AG04450 (cell line): ENCODE results near the gene ZNF286A. TPM values are rescaled to one million over a fixed set of nuclear protein-coding genes. Genes with fewer than 3 reads are reported as not detected.

ENCODE experiments used
- CTCF ChIA-PET: fragments of 300-600, 350-600 bp; formaldehyde crosslinking; extraction: SDS; loops from one replicate; lab custom pipeline; 2022; ENCODE audit warnings: antibody characterized with exemption, inconsistent platforms; lab: Charles Lee
- POLR2A ChIA-PET: fragments of 350-600 bp; formaldehyde crosslinking; extraction: SDS; loops from one replicate; lab custom pipeline; 2021; ENCODE audit warnings: antibody characterized with exemption, inconsistent platforms; lab: Yijun Ruan, JAX
- DNase-seq: peaks from one replicate; pipeline ENCODE4 v3.0.0-alpha.2; 2011; ENCODE audit warnings: low read depth, low spot score
- H3K27ac ChIP-seq: one replicate; pipeline ENCODE4 v1.5.1; 2012; ENCODE audit warnings: low read depth, low read length, control low read depth
- H3K27me3 ChIP-seq: one replicate; pipeline ENCODE4 v1.6.0; 2012; ENCODE audit warnings: low read length; ENCODE audit not compliant: control insufficient read depth, insufficient read depth
- H3K4me3 ChIP-seq: 2 replicates; pipeline ENCODE4 v1.5.1; 2011; ENCODE audit warnings: mild to moderate bottlenecking, low read depth, low read length, control low read depth
- H3K9me3 ChIP-seq: 2 replicates; pipeline ENCODE4 v1.5.1; 2012; ENCODE audit warnings: low read length; ENCODE audit not compliant: control insufficient read depth, insufficient read depth
- CTCF ChIP-seq: IDR thresholded peaks from 2 replicates; pipeline ENCODE4 v1.5.1; 2011; ENCODE audit warnings: low read depth, low read length, control low read depth, inconsistent platforms
- polyA plus RNA-seq: library from polyadenylated mRNA; depleted of rRNA; stranded (reverse); fragments of >200 nt; gene quantifications from 2 replicates; pipeline ENCODE4 v1.2.3, GENCODE V29; 2011

ZNF286A gene
- polyA plus RNA-seq, 1 experiment = 30.9 TPM

GRCh38 chr17:15654886-15655561 is 44.5 kb upstream of the ZNF286A start:
- TF ChIP-seq CTCF = no peak
- ChIA-PET CTCF (no interaction called here), POLR2A (no interaction called here)
- H3K27me3 ChIP-seq = no peaks in the 10 kb centered on the region
- H3K27ac ChIP-seq = no peak overlapping the region
- no peaks in the 10 kb centered on the region for H3K9me3 ChIP-seq
- DNase-seq = no peak
- H3K4me3 ChIP-seq = no peak overlapping the region

GRCh38 chr17:15657868-15658267 is 41.7 kb upstream of the ZNF286A start:
- no peak for TF ChIP-seq CTCF
- CTCF ChIA-PET = no interaction called here
- Histone ChIP-seq H3K9me3 (no peaks in the 10 kb centered on the region), H3K27ac (no peak overlapping the region), H3K4me3 (no peak overlapping the region), H3K27me3 (no peaks in the 10 kb centered on the region)
- no peak for DNase-seq
- POLR2A ChIA-PET = no interaction called here

- POLR2A ChIA-PET = no interaction called here
- H3K27ac ChIP-seq = no peak overlapping the region
These were observed 41.3 kb upstream of the ZNF286A start for GRCh38 chr17:15658296-15658695.

GRCh38 chr17:15659236-15659635 is 40.3 kb upstream of the ZNF286A start:
- DNase-seq = no peak
- ChIA-PET CTCF (no interaction called here), POLR2A (no interaction called here)
- Histone ChIP-seq H3K27me3 (no peaks in the 10 kb centered on the region), H3K4me3 (no peak overlapping the region), H3K9me3 (no peaks in the 10 kb centered on the region), H3K27ac (no peak overlapping the region)
- TF ChIP-seq CTCF = no peak

More at GRCh38 chr17:15658296-15658695, 41.3 kb upstream of the ZNF286A start:
- no peak for DNase-seq
- no peak overlapping the region for H3K4me3 ChIP-seq
- no peaks in the 10 kb centered on the region for H3K9me3 ChIP-seq
- CTCF ChIA-PET = no interaction called here
- TF ChIP-seq CTCF = no peak
- no peaks in the 10 kb centered on the region for H3K27me3 ChIP-seq

- ChIA-PET POLR2A (no interaction called here), CTCF (no interaction called here)
- Histone ChIP-seq H3K9me3 (no peaks in the 10 kb centered on the region), H3K4me3 (no peak overlapping the region), H3K27ac (no peak overlapping the region), H3K27me3 (no peaks in the 10 kb centered on the region)
- no peak for DNase-seq
- no peak for TF ChIP-seq CTCF
These were observed 39.9 kb upstream of the ZNF286A start for GRCh38 chr17:15659663-15660062.
